ENCODE results near the gene CDS1. TPM values are rescaled to one million over a fixed set of nuclear protein-coding genes. Genes with fewer than 3 reads are reported as not detected.

The CDS1 gene
- total RNA-seq, 4 donors from 2014 or later, result 10.7 to 56.4 (median 43.3) TPM

DNA sequence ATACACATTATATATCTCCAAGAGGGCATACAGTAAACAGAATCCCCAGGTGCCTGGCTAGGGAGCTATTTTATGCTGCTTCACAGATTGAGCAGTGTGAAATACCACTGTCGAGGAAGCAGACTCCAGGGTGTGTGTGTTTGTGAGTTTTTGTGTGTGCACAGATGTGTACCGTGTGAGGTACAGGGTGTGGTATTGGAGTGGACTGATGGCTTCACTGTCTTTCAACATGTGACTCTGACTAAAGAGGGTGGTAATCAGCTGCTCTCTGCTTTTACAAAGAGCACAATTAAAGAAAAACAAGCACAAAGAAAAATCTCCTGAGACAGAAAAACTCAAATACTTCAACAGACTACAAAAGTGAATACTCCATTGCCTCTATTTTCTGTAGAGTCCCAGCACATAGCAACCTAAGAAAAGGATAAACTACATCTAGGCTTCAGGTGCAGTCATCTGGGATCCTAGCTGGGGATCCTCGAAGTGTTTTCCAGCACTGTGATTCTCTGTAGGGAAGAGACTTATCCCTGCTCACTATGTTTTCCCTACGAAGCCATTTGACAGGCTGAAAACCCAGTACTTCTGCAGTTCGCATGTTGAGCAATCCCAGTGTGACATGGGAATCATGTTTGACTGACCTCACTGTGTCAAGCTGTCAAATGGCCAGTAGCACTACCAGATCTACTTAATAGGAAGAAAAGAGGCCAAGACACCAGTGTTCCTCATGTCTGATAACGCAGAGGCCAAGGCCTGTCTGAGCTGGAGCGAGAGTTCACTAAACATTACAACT lies 100.3 kb downstream of the CDS1 start:
- TF ChIP-seq POLR2A (IDR thresholded peaks at IDR 0.05), result no peak
- TF ChIP-seq, protein P1, sequence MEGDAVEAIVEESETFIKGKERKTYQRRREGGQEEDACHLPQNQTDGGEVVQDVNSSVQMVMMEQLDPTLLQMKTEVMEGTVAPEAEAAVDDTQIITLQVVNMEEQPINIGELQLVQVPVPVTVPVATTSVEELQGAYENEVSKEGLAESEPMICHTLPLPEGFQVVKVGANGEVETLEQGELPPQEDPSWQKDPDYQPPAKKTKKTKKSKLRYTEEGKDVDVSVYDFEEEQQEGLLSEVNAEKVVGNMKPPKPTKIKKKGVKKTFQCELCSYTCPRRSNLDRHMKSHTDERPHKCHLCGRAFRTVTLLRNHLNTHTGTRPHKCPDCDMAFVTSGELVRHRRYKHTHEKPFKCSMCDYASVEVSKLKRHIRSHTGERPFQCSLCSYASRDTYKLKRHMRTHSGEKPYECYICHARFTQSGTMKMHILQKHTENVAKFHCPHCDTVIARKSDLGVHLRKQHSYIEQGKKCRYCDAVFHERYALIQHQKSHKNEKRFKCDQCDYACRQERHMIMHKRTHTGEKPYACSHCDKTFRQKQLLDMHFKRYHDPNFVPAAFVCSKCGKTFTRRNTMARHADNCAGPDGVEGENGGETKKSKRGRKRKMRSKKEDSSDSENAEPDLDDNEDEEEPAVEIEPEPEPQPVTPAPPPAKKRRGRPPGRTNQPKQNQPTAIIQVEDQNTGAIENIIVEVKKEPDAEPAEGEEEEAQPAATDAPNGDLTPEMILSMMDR (IDR thresholded peaks at IDR 0.05), result no peak
- H3K27me3 ChIP-seq, result no peaks in the 10 kb centered on the region
- H3K9me3 ChIP-seq, result no peaks in the 10 kb centered on the region
- no peak for DNase-seq
- no peak overlapping the region for H3K4me3 ChIP-seq
- H3K27ac ChIP-seq, result peak overlapping the region in 1 of 4 donors; percentile 5
- peaks cover 0 to 17% (median 0%) of the 10 kb centered on the region in 4 donors for H3K4me1 ChIP-seq
- H3K36me3 ChIP-seq, result peaks cover 0 to 41% (median 0%) of the 10 kb centered on the region in 3 donors

DNA sequence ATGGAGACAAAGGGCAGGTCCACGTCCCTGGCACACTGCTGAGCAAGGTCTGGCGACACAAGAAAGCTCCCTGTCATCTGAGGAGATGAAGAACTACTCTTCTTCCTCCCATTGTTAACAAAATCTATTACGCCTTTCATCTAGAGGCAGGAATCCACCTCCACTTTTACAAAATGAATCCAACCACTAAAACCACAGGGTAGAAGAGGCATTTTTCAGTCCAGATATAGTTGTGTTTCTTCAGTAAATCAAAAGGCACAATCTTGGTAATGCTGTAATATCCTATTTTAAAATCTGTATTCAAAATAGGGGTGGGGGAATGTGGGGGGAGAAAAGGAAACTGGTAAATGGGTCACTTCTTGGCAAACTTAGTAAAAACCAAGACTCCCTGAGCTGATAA lies 101.4 kb downstream of the CDS1 start:
- Histone ChIP-seq H3K36me3 (peaks cover 0 to 31% (median 0%) of the 10 kb centered on the region in 3 donors), H3K4me1 (peaks cover 0 to 17% (median 0%) of the 10 kb centered on the region in 4 donors), H3K27ac (no peak overlapping the region), H3K4me3 (no peak overlapping the region), H3K27me3 (no peaks in the 10 kb centered on the region), H3K9me3 (no peaks in the 10 kb centered on the region)
- TF ChIP-seq, protein P1 (IDR thresholded peaks at IDR 0.05), result no peak
- no peak for TF ChIP-seq POLR2A (IDR thresholded peaks at IDR 0.05)
- no peak for DNase-seq

DNA sequence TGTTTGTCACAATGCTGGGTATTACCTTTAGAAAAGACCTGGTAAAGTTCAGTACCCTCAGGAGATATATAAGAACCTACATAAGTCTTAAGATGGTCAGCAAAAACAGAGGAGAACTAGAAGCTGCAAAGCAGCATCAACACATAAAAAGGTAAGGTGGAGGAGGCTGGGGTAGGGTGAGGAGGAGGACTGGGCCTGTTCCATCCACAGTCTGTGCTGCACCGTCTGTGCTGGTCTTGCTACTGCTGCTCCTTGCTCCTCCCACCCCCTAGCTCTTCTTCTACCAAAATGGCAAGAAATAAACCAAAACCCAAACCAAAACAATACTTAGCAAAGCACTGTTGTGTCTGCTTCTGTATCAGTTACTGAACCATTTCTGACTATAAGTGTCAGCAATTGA lies 102.2 kb downstream of the CDS1 start:
- H3K4me1 ChIP-seq, result peaks cover 0 to 17% (median 0%) of the 10 kb centered on the region in 4 donors
- no peak for DNase-seq
- peaks cover 0 to 29% (median 0%) of the 10 kb centered on the region in 3 donors for H3K36me3 ChIP-seq
- H3K27ac ChIP-seq, result no peak overlapping the region
- H3K27me3 ChIP-seq, result no peaks in the 10 kb centered on the region
- no peaks in the 10 kb centered on the region for H3K9me3 ChIP-seq
- H3K4me3 ChIP-seq, result no peak overlapping the region
- TF ChIP-seq, protein P1 (IDR thresholded peaks at IDR 0.05), result no peak
- no peak for TF ChIP-seq POLR2A (IDR thresholded peaks at IDR 0.05)

DNA sequence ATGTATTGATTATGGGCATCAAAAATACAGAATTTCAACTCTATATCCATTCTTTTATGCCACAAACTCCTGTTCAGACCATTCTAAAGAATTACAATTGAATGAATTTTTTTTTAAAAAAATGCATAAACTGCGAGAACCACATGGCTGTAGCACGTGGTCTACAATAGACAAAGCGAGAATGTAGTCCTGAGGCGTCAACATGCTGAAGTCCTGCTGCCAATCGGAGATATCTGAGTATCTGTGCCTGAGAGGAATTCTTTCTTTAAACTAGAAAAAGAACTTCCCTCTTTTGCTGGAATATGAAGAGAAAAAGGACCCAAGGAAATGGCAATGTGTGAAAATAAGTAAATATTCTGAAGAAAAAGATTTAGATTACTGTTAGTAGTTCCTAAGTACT lies 105.7 kb downstream of the CDS1 start:
- Histone ChIP-seq H3K36me3 (peaks cover 0 to 59% (median 0%) of the 10 kb centered on the region in 3 donors), H3K9me3 (no peaks in the 10 kb centered on the region)

DNA sequence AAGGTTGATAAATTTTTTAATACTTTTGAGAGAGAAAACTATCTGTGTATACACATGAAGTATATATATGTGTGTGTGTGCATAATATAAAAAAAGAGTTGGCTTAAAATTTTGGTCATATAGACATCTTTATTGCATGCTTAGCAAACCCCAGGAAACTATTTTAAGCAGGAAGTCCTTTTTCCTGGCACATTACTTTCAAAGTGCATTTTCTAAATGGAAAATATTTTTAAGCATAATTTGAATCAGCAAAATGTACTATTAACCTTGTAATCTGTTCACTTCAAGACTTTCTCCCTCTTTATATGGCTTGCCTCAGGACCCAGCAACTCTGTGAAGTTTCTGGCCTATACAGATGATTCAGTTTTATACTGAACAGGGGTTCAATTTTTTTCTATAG lies 106.3 kb downstream of the CDS1 start:
- no peaks in the 10 kb centered on the region for H3K9me3 ChIP-seq
- H3K27ac ChIP-seq, result no peak overlapping the region
- no peaks in the 10 kb centered on the region for H3K4me1 ChIP-seq
- peaks cover 0 to 58% (median 0%) of the 10 kb centered on the region in 3 donors for H3K36me3 ChIP-seq
- H3K4me3 ChIP-seq, result no peak overlapping the region
- TF ChIP-seq, protein P1 (IDR thresholded peaks at IDR 0.05), result no peak
- TF ChIP-seq POLR2A (IDR thresholded peaks at IDR 0.05), result no peak
- no peak for DNase-seq
- no peaks in the 10 kb centered on the region for H3K27me3 ChIP-seq

More for the DNA sequence above, 105.7 kb downstream of the CDS1 start:
- TF ChIP-seq, protein P1 (IDR thresholded peaks at IDR 0.05), result no peak
- TF ChIP-seq POLR2A (IDR thresholded peaks at IDR 0.05), result no peak
- no peak for DNase-seq
- no peaks in the 10 kb centered on the region for H3K27me3 ChIP-seq
- H3K4me3 ChIP-seq, result no peak overlapping the region
- no peaks in the 10 kb centered on the region for H3K4me1 ChIP-seq
- H3K27ac ChIP-seq, result no peak overlapping the region
